Measurements from ENCODE around the gene SMIM5.
A peak's percentile ranks its signal among the peaks of the same experiment; 100 is the strongest.

Gene SMIM5

DNA sequence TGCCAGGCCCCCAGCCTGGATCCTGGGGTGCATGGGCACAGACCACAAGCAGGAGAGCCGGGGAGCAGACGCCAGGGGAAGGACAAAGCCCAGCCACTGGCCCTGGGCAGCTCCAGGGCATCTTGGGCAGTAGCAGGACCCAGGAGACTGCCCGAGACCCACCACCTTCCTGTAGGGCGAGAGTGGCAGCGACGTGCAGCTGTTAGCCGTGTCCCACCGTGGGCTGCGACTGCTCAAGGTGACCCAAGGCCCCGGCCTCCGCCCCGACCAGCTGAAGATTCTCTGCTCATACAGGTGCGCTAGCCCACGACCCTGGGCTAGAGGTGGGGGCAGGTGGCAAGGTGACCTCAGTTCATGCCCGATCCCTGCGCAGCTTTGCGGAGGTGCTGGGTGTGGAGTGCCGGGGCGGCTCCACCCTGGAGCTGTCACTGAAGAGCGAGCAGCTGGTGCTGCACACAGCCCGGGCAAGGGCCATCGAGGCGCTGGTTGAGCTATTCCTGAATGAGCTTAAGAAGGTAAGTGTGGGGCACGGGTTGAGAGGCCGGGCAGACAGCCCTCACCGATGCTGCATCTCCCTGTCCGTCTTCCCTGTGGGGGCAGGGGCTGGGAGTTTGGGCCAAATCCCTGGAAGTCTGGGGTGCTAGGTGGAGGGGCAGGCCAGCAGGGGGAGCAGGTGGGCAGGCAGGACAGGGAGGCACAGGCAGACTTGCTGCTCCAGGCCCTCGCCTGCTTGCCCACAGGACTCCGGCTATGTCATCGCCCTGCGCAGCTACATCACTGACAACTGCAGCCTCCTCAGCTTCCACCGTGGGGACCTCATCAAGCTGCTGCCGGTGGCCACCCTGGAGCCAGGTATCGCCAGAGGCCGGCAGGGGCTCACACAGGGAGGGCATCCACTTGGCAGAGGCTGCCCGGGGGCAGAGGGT is 13.5 kb upstream of the SMIM5 start:
- DNase-seq (ENCODE audit: low spot score) = no peak
- Histone ChIP-seq H3K4me1 (ENCODE audit: insufficient read depth, poor library complexity, severe bottlenecking) (no peaks in the 10 kb centered on the region), H3K27me3 (ENCODE audit: insufficient read depth, poor library complexity, severe bottlenecking) (no peaks in the 10 kb centered on the region), H3K9me3 (ENCODE audit: severe bottlenecking) (no peaks in the 10 kb centered on the region), H3K4me3 (ENCODE audit: severe bottlenecking) (no peak overlapping the region), H3K36me3 (ENCODE audit: low read depth) (no peaks in the 10 kb centered on the region), H3K27ac (ENCODE audit: poor library complexity, severe bottlenecking) (no peak overlapping the region)
- peak; percentile 43 for TF ChIP-seq CTCF (IDR thresholded peaks at IDR 0.05; ENCODE audit: poor library complexity, severe bottlenecking)
- peak; percentile 17; the same call in 2 of the 3 replicates for ATAC-seq (ENCODE audit: low read depth)

DNA sequence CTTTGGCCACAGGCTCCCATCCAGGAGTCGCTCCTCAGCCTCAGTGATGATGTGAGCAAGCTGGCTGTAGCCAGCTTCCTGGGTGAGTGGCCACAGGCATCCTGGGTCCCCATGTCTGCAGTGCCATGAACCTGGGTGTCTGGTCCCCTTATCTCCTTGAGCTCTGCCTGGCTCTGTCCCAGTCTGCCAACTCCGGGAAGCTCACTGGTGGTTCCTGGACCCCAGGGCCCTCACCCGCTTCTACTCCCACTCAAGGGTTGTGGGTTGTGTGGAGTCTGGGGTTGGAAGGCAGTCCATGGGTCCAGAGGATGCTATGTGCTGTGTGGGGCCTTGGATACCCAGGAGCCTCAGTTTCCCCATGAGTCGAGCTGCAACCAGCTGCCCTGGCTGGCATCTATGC is 11.7 kb upstream of the SMIM5 start:
- no peak for ATAC-seq (ENCODE audit: low read depth)
- Histone ChIP-seq H3K27me3 (ENCODE audit: insufficient read depth, poor library complexity, severe bottlenecking) (no peaks in the 10 kb centered on the region), H3K27ac (ENCODE audit: poor library complexity, severe bottlenecking) (no peak overlapping the region), H3K9me3 (ENCODE audit: severe bottlenecking) (no peaks in the 10 kb centered on the region), H3K4me1 (ENCODE audit: insufficient read depth, poor library complexity, severe bottlenecking) (no peaks in the 10 kb centered on the region), H3K4me3 (ENCODE audit: severe bottlenecking) (no peak overlapping the region), H3K36me3 (ENCODE audit: low read depth) (no peaks in the 10 kb centered on the region)
- TF ChIP-seq CTCF (IDR thresholded peaks at IDR 0.05; ENCODE audit: poor library complexity, severe bottlenecking) = no peak
- no peak for DNase-seq (ENCODE audit: low spot score)

- Histone ChIP-seq H3K4me3 (ENCODE audit: severe bottlenecking) (no peak overlapping the region), H3K4me1 (ENCODE audit: insufficient read depth, poor library complexity, severe bottlenecking) (no peaks in the 10 kb centered on the region), H3K36me3 (ENCODE audit: low read depth) (peaks cover 3% of the 10 kb centered on the region; the same call in 1 of the 2 replicates), H3K27ac (ENCODE audit: poor library complexity, severe bottlenecking) (no peak overlapping the region), H3K9me3 (ENCODE audit: severe bottlenecking) (no peaks in the 10 kb centered on the region), H3K27me3 (ENCODE audit: insufficient read depth, poor library complexity, severe bottlenecking) (no peaks in the 10 kb centered on the region)
- no peak for ATAC-seq (ENCODE audit: low read depth)
- DNase-seq (ENCODE audit: low spot score) = no peak
- TF ChIP-seq CTCF (IDR thresholded peaks at IDR 0.05; ENCODE audit: poor library complexity, severe bottlenecking) = no peak
Measured at GRCh38 chr17:75622076-75622475, 11.2 kb upstream of the SMIM5 start.

GRCh38 chr17:75622771-75623273 is 10.4 kb upstream of the SMIM5 start:
- DNase-seq (ENCODE audit: low spot score) = no peak
- no peak for TF ChIP-seq CTCF (IDR thresholded peaks at IDR 0.05; ENCODE audit: poor library complexity, severe bottlenecking)
- H3K27ac ChIP-seq (ENCODE audit: poor library complexity, severe bottlenecking) = no peak overlapping the region
- no peaks in the 10 kb centered on the region for H3K4me1 ChIP-seq (ENCODE audit: insufficient read depth, poor library complexity, severe bottlenecking)
- H3K27me3 ChIP-seq (ENCODE audit: insufficient read depth, poor library complexity, severe bottlenecking) = no peaks in the 10 kb centered on the region
- H3K36me3 ChIP-seq (ENCODE audit: low read depth) = peaks cover 5% of the 10 kb centered on the region; the same call in 1 of the 2 replicates
- no peaks in the 10 kb centered on the region for H3K9me3 ChIP-seq (ENCODE audit: severe bottlenecking)
- no peak for ATAC-seq (ENCODE audit: low read depth)
- H3K4me3 ChIP-seq (ENCODE audit: severe bottlenecking) = no peak overlapping the region

DNA sequence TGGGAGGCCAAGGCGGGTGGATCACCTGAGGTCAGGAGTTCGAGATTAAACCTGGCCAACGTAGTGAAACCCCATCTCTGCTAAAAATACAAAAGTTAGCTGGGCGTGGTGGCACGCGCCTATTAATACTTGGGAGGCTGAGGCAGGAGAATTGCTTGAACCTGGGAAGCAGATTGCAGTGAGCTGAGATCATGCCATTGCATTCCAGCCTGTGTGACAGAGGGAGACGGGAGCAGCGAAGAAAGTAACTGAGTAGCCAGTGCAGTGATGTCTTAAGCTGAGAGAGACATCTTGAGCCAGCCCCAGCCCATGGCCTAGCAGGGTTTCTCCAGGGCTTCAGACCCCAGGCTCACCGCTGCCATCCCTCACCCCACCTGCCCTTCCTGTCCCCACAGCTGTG is 9.8 kb upstream of the SMIM5 start:
- no peak overlapping the region for H3K27ac ChIP-seq (ENCODE audit: poor library complexity, severe bottlenecking)
- H3K4me1 ChIP-seq (ENCODE audit: insufficient read depth, poor library complexity, severe bottlenecking) = no peaks in the 10 kb centered on the region
- H3K27me3 ChIP-seq (ENCODE audit: insufficient read depth, poor library complexity, severe bottlenecking) = no peaks in the 10 kb centered on the region
- peaks cover 5% of the 10 kb centered on the region; the same call in 1 of the 2 replicates for H3K36me3 ChIP-seq (ENCODE audit: low read depth)
- DNase-seq (ENCODE audit: low spot score) (no peak), ATAC-seq (ENCODE audit: low read depth) (no peak)
- H3K9me3 ChIP-seq (ENCODE audit: severe bottlenecking) = no peaks in the 10 kb centered on the region
- no peak for TF ChIP-seq CTCF (IDR thresholded peaks at IDR 0.05; ENCODE audit: poor library complexity, severe bottlenecking)
- H3K4me3 ChIP-seq (ENCODE audit: severe bottlenecking) = no peak overlapping the region
